ENCODE measurements around the gene ALK.

Gene ALK

DNA sequence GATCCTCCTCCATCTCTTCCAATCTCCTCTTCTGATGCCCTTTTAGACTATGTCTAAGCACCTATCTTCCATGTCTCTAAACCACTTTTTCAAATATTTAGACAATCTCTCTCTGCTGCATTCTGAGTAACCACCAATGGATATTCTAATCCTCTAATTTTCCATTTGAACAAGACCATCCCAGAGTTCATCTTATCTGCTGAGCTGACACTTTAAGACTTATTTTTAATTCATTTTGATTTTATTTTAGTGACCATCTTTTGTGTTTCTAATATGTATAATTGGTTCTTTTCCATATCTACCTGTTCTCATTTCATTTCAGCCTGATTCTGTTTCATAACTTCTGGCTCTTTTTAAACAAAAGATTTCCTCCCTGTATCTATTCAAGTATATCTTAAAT is 436.3 kb downstream of the ALK start:
- Histone ChIP-seq H3K79me2 (ENCODE audit: insufficient read depth, low read length) (no peaks in the 10 kb centered on the region), H3K9me3 (ENCODE audit: low read length) (no peaks in the 10 kb centered on the region), H3K4me3 (ENCODE audit: low read depth, low read length, poor library complexity, severe bottlenecking) (no peak overlapping the region), H3K4me2 (ENCODE audit: low read length) (no peak overlapping the region), H3F3A (ENCODE audit: insufficient read depth, low read length) (no peaks in the 10 kb centered on the region), H3K27me3 (ENCODE audit: insufficient read depth, low read length) (no peaks in the 10 kb centered on the region), H2AFZ (ENCODE audit: low read length) (no peak overlapping the region), H3K9ac (ENCODE audit: low read length) (no peak overlapping the region), H3K27ac (ENCODE audit: low read depth, low read length, poor library complexity, severe bottlenecking) (no peak overlapping the region), H4K20me1 (ENCODE audit: insufficient read depth, low read length) (no peaks in the 10 kb centered on the region), H3K36me3 (ENCODE audit: insufficient read depth, low read length) (no peaks in the 10 kb centered on the region), H3K4me1 (ENCODE audit: insufficient read depth, low read length, severe bottlenecking) (no peaks in the 10 kb centered on the region), H3K9me2 (ENCODE audit: low read depth, low read length) (no peaks in the 10 kb centered on the region)
- TF ChIP-seq EZH2 (IDR thresholded peaks at IDR 0.05; ENCODE audit: borderline replicate concordance, low read length) = no peak
- TF ChIP-seq, protein P1, sequence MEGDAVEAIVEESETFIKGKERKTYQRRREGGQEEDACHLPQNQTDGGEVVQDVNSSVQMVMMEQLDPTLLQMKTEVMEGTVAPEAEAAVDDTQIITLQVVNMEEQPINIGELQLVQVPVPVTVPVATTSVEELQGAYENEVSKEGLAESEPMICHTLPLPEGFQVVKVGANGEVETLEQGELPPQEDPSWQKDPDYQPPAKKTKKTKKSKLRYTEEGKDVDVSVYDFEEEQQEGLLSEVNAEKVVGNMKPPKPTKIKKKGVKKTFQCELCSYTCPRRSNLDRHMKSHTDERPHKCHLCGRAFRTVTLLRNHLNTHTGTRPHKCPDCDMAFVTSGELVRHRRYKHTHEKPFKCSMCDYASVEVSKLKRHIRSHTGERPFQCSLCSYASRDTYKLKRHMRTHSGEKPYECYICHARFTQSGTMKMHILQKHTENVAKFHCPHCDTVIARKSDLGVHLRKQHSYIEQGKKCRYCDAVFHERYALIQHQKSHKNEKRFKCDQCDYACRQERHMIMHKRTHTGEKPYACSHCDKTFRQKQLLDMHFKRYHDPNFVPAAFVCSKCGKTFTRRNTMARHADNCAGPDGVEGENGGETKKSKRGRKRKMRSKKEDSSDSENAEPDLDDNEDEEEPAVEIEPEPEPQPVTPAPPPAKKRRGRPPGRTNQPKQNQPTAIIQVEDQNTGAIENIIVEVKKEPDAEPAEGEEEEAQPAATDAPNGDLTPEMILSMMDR (IDR thresholded peaks at IDR 0.05; ENCODE audit: low read length) = no peak

DNA sequence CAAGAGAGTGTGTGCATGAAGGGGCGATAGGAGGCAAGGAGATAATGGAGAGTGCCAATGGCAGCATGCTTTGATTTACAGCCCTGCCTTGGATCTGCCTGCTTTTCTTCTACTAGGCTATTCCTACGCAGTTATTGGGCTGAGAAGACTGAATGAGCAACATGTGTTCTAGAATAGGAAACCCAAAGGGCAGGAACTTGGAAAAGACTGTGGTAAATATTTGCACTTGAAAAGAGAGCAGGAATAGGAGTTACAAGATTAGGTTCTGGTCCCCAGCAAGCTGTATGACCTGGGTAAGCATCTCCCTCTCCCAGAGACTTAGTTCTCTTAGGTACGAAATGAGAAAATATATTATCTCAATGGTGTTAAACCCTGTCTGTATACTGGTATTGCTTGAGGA is 438.5 kb downstream of the ALK start:
- no peaks in the 10 kb centered on the region for H3K4me1 ChIP-seq (ENCODE audit: insufficient read depth, low read length, severe bottlenecking)
- H3K4me3 ChIP-seq (ENCODE audit: low read depth, low read length, poor library complexity, severe bottlenecking) = no peak overlapping the region
- TF ChIP-seq, protein P1 (IDR thresholded peaks at IDR 0.05; ENCODE audit: low read length) = no peak
- no peak for TF ChIP-seq EZH2 (IDR thresholded peaks at IDR 0.05; ENCODE audit: borderline replicate concordance, low read length)
- no peaks in the 10 kb centered on the region for H3K79me2 ChIP-seq (ENCODE audit: insufficient read depth, low read length)
- no peak overlapping the region for H3K9ac ChIP-seq (ENCODE audit: low read length)
- H3K9me3 ChIP-seq (ENCODE audit: low read length) = no peaks in the 10 kb centered on the region
- H3K27ac ChIP-seq (ENCODE audit: low read depth, low read length, poor library complexity, severe bottlenecking) = no peak overlapping the region
- H3F3A ChIP-seq (ENCODE audit: insufficient read depth, low read length) = no peaks in the 10 kb centered on the region
- H3K36me3 ChIP-seq (ENCODE audit: insufficient read depth, low read length) = no peaks in the 10 kb centered on the region
- H3K4me2 ChIP-seq (ENCODE audit: low read length) = no peak overlapping the region
- H2AFZ ChIP-seq (ENCODE audit: low read length) = no peak overlapping the region
- no peaks in the 10 kb centered on the region for H3K27me3 ChIP-seq (ENCODE audit: insufficient read depth, low read length)
- H4K20me1 ChIP-seq (ENCODE audit: insufficient read depth, low read length) = no peaks in the 10 kb centered on the region
- no peaks in the 10 kb centered on the region for H3K9me2 ChIP-seq (ENCODE audit: low read depth, low read length)

DNA sequence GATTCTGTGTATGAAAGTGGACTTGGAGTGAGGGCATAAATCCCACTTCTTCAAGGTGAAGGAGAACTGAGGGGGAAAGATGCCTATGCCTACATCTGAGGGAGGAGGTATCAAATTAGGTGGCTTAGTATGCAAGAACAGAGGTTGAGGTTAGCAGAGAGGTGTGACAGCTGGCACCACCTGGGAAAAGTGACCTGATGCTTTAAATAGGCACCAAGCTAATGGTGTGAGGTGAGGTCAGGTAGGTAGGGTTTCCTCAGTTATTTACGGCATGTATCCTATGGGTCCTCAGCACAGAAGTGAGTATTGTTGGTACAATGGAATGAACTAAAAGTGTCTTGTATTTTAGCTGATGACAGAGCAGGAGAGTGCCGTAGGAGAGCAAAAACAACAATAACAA is 439.0 kb downstream of the ALK start:
- H3K4me2 ChIP-seq (ENCODE audit: low read length) = no peak overlapping the region

More for the DNA sequence above, 439.0 kb downstream of the ALK start:
- Histone ChIP-seq H3K9me2 (ENCODE audit: low read depth, low read length) (no peaks in the 10 kb centered on the region), H3K27ac (ENCODE audit: low read depth, low read length, poor library complexity, severe bottlenecking) (no peak overlapping the region), H4K20me1 (ENCODE audit: insufficient read depth, low read length) (no peaks in the 10 kb centered on the region), H3K36me3 (ENCODE audit: insufficient read depth, low read length) (no peaks in the 10 kb centered on the region), H2AFZ (ENCODE audit: low read length) (no peak overlapping the region), H3K4me3 (ENCODE audit: low read depth, low read length, poor library complexity, severe bottlenecking) (no peak overlapping the region), H3K9ac (ENCODE audit: low read length) (no peak overlapping the region), H3K27me3 (ENCODE audit: insufficient read depth, low read length) (no peaks in the 10 kb centered on the region), H3K9me3 (ENCODE audit: low read length) (no peaks in the 10 kb centered on the region), H3F3A (ENCODE audit: insufficient read depth, low read length) (no peaks in the 10 kb centered on the region), H3K79me2 (ENCODE audit: insufficient read depth, low read length) (no peaks in the 10 kb centered on the region), H3K4me1 (ENCODE audit: insufficient read depth, low read length, severe bottlenecking) (no peaks in the 10 kb centered on the region)
- TF ChIP-seq EZH2 (IDR thresholded peaks at IDR 0.05; ENCODE audit: borderline replicate concordance, low read length) = no peak
- TF ChIP-seq, protein P1 (IDR thresholded peaks at IDR 0.05; ENCODE audit: low read length) = no peak
